Fibroblast of skin of right quadriceps (primary cell): Measurements from ENCODE around the gene C10orf62.

Experiments
- DNase-seq: peaks from one replicate; pipeline ENCODE4 v3.0.0-alpha.2; 2013

Gene C10orf62

DNA sequence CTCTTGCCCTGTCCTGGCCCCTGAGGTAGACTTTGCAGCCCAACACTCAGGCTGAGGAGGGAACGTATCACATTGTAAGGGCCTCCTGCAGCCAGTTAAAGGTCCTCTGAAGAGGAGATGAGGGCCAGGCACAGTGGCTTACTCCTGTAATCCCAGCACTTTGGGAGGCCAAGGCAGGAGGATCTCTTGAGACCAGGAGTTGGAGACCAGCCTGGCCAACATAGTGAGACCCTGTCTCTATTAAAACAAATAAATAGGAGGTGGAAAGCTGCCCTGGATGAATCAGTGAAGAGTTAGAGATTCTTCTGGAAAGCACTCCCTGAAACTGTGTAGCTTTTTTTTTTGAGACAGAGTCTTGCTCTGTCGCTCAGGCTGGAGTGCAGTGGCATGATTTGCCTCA, 2.3 kb upstream of the C10orf62 start:
- DNase-seq = no peak

DNA sequence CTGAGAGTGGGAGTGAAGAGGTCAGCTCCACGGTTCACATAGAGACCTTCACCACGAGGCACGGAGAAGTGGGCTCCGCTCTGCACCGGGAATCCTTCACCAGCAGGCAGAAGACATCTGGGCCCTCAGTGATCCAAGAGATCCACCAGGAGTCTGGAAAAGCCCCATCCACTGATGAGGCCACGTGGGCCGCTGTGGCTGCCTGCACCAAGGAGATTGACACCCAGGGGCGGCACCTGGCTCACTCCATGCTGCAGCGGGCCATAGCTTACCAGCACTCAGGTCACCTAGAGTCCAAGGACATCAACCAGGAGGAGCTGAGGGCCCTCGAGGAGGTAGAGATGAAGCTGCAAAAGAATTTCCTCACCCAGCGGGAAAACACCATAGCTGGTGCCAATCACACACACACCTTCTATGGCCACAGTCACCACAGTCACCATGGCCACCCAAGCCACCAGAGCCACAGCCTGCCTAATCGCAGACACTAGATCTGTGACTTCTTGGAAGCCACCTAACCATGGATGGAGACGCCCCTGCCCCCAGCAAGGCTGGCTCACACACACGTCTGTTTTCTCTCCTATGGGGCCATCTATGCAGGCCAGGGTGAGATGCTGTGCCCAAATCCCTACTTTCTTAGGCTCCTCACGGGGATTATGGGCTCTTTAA, 694 bp downstream of the C10orf62 start:
- no peak for DNase-seq

DNA sequence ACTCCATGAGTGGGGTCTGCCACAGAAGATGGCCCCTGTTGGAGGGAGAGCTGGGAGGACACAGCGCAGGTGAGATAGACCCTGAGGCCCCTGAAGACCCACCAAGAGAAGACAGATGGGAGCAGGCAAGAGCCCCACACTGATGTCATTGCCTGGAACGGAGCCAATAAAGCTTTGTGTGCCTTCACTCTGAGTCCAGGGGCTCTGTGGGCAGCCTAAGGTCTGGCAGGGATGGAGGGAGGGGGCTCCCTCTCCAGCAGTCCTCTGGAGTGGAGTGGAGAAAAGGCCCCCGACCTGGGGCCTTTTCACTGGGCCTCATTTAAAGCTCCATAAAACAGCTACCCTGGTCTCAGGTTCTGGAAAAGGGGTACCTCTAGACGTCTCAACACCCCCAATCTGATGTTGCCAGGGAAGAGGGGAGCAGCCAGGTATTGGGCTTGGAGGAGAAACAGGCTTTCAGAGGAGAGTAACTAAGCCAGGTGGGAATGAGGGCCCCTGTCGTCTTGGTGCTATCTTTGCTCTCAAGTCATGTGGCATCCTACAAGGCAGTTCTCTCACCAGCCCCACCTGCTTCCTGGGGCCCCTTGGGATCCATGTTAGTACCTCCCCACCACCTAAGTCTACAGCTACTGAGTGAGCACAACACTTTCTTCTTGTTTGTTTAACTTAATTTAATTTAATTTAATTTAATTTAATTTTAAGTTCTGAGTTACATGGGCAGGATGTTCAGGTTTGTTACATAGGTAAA, 1.4 kb downstream of the C10orf62 start:
- no peak for DNase-seq

DNA sequence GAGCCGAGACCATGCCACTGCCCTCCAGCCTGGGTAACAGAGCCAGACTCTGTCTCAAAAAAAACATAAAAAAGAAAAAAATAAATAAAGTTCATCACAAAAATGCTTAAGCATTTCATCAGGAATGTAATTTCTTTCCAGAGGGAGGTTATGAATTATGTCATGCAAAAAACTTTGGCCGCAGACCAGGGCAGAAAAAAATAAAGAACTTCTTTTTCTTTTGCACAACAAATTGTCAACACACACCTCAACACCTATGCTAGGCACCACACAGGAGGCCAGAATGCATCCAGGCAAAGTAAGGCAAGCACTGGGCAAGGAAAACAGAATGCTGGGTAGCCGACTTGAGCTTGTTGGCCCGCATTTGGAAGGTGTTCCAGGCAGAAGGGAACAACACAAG, 3.9 kb downstream of the C10orf62 start:
- peak; percentile 22 for DNase-seq

DNA sequence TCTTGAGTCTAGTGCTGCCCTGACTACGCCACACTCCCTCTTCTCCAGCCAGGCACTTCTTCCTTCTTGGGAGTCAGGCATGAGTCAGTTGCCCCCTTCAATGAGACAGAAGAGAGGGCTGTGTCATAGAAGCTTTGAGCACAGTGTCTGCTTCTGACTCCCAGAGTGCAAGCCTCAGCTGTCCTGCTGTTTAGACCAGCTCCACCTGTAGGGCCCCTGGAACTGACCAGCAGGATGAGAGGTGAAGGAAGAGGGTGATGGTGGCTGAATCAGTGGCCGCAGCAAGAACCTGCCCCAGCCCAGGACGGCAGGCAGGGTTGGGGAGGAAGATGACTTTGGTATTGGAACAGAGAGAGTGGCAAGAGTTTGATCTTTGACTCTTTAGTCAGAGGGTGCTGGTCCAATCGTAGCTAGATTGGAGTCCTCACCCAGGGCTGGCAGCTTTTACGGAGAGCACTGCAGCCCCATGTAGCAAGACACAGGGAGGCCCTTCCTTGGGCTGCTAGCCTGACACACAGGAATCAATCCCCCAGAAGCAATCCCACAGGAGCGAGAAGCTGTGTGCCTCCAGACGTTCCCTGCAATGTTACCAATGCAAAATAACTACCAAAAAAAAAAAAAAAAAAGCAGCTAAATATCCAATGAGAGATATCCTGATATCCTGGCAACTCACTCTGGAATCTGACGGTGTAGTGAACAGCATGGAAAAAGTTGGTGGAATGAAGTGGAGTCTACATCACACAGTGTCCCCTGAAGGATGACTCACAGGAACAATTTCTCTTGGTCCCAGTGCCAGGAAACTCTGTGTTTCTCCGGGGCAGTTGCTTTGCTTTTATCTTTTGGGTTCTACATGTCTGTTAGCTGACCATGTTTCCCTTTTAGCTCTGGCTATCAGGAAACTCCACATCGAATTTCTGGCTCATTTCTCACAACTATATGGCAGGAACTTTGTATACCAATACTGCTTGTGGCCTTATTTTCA, 6.9 kb downstream of the C10orf62 start:
- peak; percentile 84 for DNase-seq

DNA sequence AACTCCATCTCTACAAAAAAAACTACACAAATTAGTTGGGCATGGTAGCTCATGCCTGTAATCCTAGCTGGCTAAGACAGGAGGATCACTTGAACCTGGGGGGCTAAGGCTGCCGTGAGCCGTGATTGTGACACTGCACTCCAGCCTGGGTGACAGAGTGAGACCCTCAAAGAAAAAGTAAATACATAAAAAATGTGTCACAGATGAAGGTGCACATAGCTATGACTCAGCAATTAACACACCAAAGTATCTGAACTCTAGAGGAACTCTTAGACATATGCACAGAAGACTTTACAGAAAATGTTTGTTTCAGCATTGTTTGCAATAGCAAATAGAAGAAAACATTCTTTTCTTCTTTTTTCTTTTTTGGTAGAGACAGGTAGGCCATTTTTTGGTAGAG, 8.3 kb downstream of the C10orf62 start:
- DNase-seq = peak; percentile 14

DNA sequence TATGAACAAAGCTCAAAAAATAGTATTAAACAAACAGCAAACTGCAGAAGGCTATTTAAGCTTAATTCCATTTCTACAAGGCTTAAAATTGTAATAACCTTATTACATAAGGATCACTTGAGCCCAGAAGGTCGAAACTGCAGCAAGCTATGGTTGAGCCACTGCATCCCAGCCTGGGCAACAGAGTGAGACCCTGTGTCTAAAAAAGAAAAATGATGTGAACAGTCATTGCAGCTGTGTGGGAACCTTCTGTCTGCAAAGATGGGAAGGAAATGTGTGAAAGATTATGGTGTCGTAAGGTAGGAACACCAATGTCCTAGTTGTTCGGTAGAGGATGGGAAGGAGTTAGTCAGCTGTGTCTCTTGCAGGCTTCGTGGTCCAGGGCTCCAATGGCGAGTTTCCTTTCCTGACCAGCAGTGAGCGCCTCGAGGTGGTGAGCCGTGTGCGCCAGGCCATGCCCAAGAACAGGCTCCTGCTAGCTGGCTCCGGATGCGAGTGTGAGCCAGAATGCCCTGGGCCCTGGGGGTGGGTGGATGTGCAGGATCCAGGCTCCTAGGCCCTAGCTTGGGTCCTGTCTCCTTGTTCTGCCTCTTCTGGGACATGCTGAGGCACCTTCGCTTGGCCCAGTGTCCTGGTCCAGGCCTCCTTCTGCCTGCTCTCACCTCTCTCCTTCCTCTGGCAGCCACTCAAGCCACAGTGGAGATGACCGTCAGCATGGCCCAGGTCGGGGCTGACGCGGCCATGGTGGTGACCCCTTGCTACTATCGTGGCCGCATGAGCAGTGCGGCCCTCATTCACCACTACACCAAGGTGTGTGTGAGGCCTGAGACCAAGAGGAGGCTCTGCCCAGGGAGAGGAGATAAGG, 9.1 kb downstream of the C10orf62 start:
- DNase-seq = no peak

DNA sequence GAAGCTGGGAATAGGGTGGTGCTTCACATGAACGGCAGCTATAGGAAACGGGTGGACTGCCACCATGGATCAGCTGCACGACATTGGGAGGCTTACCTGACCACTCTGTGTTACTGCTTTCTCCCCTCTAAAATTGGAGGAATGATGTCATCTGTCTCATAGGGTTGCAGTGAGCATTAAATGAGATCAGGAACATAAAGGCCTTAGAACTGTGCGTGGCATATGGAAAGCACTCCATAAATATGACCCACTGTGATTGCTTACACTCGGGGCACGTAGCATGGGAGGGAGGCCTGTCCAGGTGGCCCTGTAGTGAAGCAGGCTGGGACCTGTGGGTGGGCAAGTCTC, 9.7 kb downstream of the C10orf62 start:
- no peak for DNase-seq

DNA sequence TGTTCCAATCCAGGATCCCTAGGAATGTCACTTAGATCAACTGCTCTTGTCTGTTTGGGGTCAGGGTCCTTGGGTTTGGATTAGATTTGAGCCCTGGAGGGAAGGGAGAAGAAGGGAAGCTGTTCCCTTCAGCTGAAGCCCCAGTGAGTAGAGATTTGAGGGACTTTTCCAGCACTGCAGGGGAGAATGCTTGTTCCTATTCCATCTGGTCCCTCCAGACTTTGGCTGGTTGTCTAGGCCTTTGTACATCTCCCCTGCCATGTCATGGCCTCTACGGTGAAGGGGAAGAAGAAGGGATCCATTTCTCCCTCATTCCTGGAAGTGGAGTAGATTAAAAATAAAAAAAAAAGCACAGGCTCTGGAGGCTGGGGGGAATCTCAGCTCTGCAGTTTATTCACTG, 11.1 kb downstream of the C10orf62 start:
- no peak for DNase-seq

DNA sequence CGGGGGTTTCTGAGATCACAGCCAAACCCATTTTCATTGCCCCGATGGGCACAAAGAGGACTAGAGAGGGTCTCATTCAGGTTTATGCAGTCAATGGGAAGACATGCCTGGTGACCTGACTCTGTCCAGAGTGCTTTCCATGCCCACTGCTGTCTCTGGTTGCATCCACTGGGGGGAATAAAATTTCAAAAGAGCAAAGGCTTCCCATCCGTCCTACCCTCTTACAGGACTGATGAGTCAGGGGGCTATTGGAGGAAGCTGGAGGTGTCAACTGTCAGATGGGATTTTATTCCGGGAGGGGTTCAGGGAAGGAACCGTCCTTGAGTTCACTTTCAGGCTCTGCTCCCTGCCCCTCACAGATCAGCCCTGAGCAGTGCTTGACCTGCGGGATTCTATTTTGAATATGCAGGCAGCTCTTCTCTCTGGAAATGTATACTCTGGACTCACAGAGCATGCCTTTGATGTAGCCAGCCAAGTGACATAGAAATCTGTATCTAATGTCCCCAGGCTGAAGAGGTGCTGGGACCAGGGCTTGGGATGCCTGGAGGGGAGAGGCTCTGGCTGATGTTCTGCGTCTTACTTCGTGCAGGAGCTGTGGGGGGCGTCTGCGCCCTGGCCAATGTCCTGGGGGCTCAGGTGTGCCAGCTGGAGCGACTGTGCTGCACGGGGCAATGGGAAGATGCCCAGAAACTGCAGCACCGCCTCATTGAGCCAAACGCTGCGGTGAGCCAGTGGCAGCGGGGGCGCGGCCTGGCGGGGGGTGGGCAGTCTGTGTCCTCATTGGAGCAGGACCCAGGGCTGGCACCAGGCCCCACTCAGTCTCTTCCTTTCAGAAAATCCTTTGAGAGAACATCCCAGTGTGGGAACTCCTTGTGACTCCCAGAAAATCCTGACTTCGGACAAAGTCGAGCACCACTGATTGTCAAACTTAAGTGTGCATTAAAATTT, 12.0 kb downstream of the C10orf62 start:
- no peak for DNase-seq

DNA sequence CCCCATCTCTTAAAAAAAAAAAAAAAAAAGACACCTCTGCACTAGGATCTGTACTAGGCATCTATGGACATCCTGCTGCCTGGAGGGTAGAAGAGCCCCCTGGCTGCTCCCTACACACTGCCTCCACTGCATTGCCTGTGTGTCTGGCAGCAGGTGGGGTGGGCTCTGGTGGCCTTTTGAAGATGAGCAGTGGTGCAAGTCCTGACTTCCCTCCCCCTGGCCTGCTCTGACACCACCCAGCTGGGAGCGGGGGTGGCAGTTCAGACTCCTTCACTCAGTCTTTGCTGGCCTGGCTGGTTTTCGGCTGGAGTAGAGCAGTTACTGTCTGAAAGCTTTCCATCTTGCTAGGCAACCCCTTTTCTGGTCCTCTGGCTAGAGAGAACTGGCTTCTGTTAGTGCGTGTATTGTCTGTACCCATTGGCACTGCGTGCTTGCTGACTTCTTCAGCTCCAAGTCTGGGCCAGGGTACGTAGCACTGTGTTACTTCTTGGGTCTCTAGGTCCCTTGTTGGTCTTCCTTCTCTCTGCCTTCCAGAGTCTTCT, 17.6 kb downstream of the C10orf62 start:
- DNase-seq = no peak

DNA sequence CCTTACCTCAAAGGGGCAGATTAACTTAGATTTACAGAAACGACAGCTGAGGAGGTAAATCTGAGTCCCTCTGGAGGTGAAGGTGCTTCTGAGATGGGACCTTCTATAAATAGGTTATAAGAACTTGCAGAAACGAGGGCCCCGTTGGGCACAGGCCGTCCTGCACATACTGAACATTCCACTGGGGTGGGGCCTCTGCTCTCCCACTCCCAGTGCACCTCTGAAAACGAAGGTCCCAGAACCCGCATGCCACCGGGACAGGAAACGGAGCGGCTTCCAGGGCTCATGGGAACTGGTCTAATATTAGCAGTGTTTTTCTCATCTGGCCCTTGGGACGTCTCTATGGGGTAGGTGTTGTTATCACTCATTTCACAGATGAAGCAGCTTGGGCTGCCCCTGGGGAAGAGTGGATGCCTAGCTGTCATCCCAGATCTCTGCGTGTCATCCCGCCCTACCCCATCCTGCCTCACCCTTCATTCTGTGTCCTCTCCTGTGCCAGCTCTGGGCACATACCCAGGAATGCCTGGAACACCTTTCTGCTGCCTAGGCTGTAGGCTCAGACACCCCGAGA, 19.6 kb downstream of the C10orf62 start:
- no peak for DNase-seq

DNA sequence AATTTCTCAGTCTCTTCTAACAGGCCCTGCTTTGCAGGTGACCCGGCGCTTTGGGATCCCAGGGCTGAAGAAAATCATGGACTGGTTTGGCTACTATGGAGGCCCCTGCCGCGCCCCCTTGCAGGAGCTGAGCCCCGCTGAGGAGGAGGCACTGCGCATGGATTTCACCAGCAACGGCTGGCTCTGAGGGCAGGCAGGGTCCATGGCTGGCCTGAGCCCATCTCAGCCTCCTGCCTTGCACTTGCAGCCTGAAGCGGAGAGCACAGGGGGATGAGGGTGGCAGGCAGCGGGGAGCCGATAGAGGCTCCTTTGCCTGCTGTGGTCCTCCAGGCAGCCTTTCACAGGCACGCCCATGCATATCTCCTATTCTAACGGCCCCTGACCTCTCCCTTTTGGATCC, 22.0 kb downstream of the C10orf62 start:
- DNase-seq = no peak

DNA sequence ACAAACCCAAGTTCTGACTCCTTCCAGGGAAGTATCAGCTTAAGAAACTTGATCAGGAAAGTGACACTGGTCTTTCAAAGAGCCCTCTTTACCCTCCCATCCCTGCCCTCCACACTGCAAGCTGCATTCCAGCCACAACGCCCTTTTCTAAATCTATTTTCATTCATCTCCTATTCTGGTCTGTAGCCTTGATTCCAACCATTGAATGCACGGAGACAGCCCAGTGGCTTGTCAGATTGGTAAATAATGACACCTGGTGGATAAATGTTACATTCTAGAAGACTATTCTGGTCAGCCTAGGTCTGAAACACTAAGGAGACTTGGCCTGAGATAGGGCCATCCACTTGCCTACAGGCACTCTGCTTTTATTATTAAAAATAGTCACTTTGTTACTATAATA, 22.9 kb downstream of the C10orf62 start:
- DNase-seq = peak; percentile 38

DNA sequence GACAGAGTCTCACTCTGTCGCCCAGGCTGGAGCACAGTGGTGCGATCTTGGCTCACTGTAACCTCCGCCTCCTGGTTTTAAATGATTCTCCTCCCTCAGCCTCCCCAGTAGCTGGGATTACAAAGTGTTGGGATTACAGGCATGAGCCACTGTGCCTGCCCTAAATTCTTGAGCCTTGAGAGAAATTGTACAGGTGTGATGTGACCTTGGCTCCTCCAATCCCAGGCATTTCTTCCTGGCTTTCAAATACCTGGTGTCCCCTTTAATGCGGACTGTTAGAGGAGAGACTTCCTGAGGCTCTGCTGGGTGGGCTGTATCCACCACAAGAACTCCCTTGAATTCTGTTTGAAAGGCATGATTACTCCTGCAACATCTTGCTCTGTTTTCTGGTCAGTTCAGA, 28.8 kb downstream of the C10orf62 start:
- DNase-seq = no peak

DNA sequence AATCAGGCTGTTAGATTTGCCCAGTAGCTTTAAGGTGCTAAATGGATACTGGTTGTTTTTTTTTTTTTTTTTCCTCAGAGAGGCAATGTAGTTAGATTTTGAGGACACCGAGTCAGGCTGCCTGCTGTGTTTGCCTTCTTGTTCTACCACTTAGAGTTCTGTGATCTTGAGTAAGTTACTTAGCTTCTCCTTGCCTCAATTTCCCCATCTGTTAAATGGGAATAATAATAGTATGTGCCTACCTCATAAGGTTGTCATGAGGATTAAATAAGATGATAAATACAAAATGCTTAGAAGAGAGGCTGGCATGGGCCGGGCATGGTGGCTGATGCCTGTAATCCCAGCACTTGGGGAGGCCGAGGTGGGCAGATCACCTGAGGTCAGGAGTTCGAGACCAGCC, 29.2 kb downstream of the C10orf62 start:
- no peak for DNase-seq

DNA sequence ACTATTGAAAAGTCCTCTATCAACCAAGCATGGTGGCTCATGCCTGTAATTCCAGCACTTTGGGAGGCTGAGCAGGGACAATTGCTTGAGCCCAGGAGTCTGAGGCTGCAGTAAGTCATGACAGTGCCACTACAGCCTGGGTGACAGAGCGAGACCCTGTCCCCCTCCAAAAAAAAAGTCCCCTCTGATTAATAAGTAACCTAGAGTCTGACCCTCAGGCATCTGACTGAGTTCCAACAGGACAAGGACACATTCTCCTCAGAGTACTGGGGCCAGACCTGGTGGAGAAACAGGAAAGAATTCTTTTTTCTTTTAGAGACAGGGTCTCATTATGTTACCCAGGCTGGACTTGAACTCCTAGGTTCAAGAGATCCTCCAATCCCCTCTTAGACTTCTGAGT, 33.8 kb downstream of the C10orf62 start:
- DNase-seq = no peak

DNA sequence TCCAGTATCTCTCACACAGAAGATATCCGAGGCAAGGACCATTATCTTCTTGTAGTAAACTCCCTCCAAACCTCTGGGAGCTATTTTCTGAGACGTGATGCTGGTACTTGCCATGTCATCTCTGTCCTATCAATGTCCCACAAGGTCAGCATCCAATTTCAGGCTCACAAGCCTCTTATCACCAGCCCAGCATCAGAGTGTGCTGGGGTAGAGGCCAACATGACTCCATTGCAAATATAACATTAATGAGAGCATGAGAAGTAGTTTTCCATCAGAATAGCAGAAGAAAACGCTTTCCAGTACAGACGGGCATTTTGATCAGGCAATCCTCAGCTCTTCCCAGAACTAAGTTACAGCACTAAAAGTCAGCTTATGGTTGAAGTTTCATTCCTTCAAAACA, 38.2 kb downstream of the C10orf62 start:
- no peak for DNase-seq

DNA sequence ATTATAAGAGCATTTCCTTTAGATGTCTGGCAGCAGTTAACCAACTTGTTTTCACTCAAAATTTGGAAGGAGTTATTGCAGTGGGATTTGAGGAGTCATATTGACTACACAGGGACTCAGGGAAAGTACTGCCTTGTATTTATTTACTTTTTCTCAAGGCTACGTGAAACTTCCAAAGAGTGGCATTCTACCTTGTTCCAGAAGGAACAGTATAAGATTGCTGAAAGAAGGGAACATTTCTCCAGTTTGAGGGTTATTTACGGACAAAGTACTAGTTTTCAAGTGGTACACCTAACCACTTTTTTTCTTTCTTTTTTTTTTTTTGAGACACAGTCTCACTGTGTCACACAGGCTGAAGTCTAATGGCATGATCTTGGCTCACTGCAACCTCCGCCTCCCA, 38.7 kb downstream of the C10orf62 start:
- DNase-seq = no peak

DNA sequence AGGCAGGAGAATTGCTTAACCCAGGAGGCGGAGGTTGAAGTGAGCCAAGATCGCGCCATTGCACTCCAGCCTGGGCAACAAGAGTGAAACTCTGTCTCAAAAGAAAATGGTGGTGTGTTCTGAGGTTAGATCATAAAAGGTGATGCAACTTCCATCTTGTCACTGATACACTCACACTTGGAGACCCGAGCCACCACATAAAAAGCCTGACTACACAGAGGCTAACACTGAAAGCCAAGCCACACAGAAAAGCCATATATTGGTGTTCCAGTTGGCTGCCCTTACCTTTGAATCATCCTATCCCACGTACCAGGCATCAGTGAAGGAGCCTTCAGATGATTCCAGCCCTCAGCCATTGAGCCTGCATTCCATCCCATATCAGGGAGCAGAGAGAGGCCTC, 39.8 kb downstream of the C10orf62 start:
- DNase-seq = no peak

DNA sequence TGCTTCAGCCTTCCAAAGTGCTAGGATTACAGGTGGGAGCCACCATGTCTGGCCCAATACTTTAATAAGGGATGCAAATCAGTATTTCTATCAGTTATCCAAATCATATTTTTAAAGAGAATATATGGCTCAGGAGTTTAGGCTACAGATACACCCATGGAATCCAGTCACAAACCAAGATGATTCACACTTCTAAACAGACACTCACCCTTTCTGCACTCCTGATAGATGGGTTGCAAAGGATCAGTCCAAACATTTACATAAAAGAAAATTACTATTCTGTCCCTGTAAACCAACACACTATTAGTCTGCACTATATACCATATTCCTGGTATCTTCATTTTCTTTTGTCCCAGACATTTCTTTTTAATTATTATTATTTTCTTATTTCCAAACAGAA, 41.6 kb downstream of the C10orf62 start:
- DNase-seq = no peak
